Mammary epithelial cell (primary cell): ENCODE results near the gene EIF5B.

ENCODE experiments used
- EZH2 ChIP-seq: IDR thresholded peaks from 2 replicates; pipeline ENCODE4 v1.6.1; 2012; ENCODE audit warnings: low read length, inconsistent platforms, borderline replicate concordance
- TF ChIP-seq, protein P1 (sequence below), 2 donors: IDR thresholded peaks in 1 of 2; conservative IDR thresholded peaks in 1 of 2; 2 replicates each; pipeline ENCODE4 v1.5.1; 2011 to 2012; ENCODE audit warnings: inconsistent platforms in 2 of 2, low read length in 2 of 2, mild to moderate bottlenecking in 2 of 2, control low read depth in 1 of 2, low read depth in 1 of 2; ENCODE audit not compliant: insufficient read depth in 1 of 2; ENCODE audit errors: extremely low read depth in 1 of 2

DNA sequence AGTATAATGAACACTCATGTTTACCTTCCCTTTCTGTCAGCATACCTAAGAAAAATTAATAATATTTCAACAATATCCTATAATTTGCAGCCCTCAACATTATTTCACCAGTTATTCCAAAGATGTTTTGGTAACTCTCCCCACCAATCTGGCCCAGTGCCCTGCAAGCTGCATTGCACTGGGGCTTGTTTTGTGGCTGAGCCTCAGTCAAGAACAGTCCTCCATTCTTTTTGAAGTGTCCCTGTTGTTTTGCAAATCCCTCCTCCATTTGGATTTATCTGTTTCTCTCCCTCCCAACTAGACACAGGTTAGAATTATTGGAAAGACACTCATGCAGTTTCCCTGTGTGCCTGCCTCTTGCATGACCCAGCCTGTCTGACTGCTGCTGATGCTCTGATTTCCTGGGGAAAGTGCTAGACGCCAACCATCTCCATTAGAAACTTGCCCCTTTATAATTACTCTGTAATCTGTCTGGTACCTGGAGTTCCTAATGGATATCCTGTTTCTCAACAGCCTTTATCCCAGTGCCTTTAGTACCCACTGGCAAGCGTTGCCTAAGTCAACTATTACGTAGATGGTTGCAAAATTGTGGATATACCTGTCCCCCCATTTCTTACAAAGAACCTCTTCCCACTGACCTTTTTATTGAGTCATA is 60.2 kb downstream of the EIF5B start:
- TF ChIP-seq, protein P1, sequence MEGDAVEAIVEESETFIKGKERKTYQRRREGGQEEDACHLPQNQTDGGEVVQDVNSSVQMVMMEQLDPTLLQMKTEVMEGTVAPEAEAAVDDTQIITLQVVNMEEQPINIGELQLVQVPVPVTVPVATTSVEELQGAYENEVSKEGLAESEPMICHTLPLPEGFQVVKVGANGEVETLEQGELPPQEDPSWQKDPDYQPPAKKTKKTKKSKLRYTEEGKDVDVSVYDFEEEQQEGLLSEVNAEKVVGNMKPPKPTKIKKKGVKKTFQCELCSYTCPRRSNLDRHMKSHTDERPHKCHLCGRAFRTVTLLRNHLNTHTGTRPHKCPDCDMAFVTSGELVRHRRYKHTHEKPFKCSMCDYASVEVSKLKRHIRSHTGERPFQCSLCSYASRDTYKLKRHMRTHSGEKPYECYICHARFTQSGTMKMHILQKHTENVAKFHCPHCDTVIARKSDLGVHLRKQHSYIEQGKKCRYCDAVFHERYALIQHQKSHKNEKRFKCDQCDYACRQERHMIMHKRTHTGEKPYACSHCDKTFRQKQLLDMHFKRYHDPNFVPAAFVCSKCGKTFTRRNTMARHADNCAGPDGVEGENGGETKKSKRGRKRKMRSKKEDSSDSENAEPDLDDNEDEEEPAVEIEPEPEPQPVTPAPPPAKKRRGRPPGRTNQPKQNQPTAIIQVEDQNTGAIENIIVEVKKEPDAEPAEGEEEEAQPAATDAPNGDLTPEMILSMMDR (conservative IDR thresholded peaks at IDR 0.05 in 1 of 2, IDR thresholded peaks at IDR 0.05 in 1 of 2; ENCODE audit: extremely low read depth in 1 of 2, insufficient read depth in 1 of 2, low read depth in 1 of 2, low read length in 2 of 2) = no peak
- no peak for TF ChIP-seq EZH2
